ENCODE data around the gene POU3F3.

- no peak for TF ChIP-seq POLR2AphosphoS5 (IDR thresholded peaks at IDR 0.05; ENCODE audit: low read depth, low read length)
- no peak for TF ChIP-seq CTCF (IDR thresholded peaks at IDR 0.05 in 2 of 3, conservative IDR thresholded peaks at IDR 0.05 in 1 of 3; ENCODE audit: borderline replicate concordance in 1 of 3, insufficient read depth in 1 of 3, low read depth in 2 of 3, low read length in 2 of 3)
- TF ChIP-seq EZH2 (IDR thresholded peaks at IDR 0.05), result no peak
- no peak for TF ChIP-seq POLR2A (IDR thresholded peaks at IDR 0.05; ENCODE audit: borderline replicate concordance, extremely low read depth, insufficient read depth, insufficient read length)
- no peak for TF ChIP-seq JUND (IDR thresholded peaks at IDR 0.05)
- TF ChIP-seq ZNF274 (IDR thresholded peaks at IDR 0.05; ENCODE audit: low read depth, low read length), result no peak
- TF ChIP-seq ELF1 (IDR thresholded peaks at IDR 0.05; ENCODE audit: borderline replicate concordance, low read depth), result no peak
- no peak for TF ChIP-seq REST (IDR thresholded peaks at IDR 0.05; ENCODE audit: low read depth)
- no peak for TF ChIP-seq MAX (IDR thresholded peaks at IDR 0.05)
- no peak for TF ChIP-seq CBX3 (IDR thresholded peaks at IDR 0.05; ENCODE audit: low read depth)
- TF ChIP-seq EZH2phosphoT487 (IDR thresholded peaks at IDR 0.05; ENCODE audit: borderline replicate concordance), result no peak
- TF ChIP-seq ATF3 (IDR thresholded peaks at IDR 0.05), result no peak
- TF ChIP-seq RAD21 (IDR thresholded peaks at IDR 0.05; ENCODE audit: low read depth), result no peak
Observed at GRCh38 chr2:104874230-104874629, 20.3 kb downstream of the POU3F3 start.

Data from HCT116 (cell line).